BJ (cell line): ENCODE measurements around the gene TAF4. TPM values are rescaled to one million over a fixed set of nuclear protein-coding genes. Genes with fewer than 3 reads are reported as not detected.

Experiments
- CTCF ChIA-PET: fragments of 350-600 bp; formaldehyde crosslinking; extraction: SDS; loops from one replicate; lab custom pipeline; 2021; ENCODE audit warnings: antibody characterized with exemption, inconsistent platforms; lab: Yijun Ruan, JAX
- POLR2A ChIA-PET: fragments of 300-600 bp; sonication (Branson Sonifier 250); formaldehyde crosslinking; extraction: SDS; loops from one replicate; lab custom pipeline; 2021; ENCODE audit warnings: antibody characterized with exemption; lab: Charles Lee
- DNase-seq: peaks from one replicate; pipeline ENCODE4 v3.0.0-alpha.2; 2011; ENCODE audit warnings: low read depth
- H3K27me3 ChIP-seq: 2 replicates; pipeline ENCODE4 v1.6.0; 2011; ENCODE audit warnings: low read length; ENCODE audit not compliant: control insufficient read depth, insufficient read depth
- H3K36me3 ChIP-seq: 2 replicates; pipeline ENCODE4 v1.5.1; 2011; ENCODE audit warnings: low read length; ENCODE audit not compliant: control insufficient read depth, insufficient read depth
- H3K4me3 ChIP-seq: 2 replicates; pipeline ENCODE4 v1.5.1; 2011; ENCODE audit warnings: low read depth, mild to moderate bottlenecking, control low read depth, low read length
- CTCF ChIP-seq: IDR thresholded peaks from 2 replicates; pipeline ENCODE4 v1.5.1; 2011; ENCODE audit warnings: low read depth, mild to moderate bottlenecking, control low read depth, inconsistent platforms, low read length, moderate library complexity; ENCODE audit not compliant: insufficient read depth
- polyA plus RNA-seq: library from polyadenylated mRNA; depleted of rRNA; stranded (reverse); fragments of >200 nt; gene quantifications from 2 replicates; pipeline ENCODE4 v1.2.3, GENCODE V29; 2011; rRNA removed
- small RNA-seq: library from RNA; depleted of rRNA; stranded (forward); fragments of <200 nt; gene quantifications from one replicate; pipeline ENCODE3, GENCODE V24; 2012; ENCODE audit warnings: low replicate concordance, low read depth; ENCODE audit not compliant: insufficient read length

TAF4 gene
- polyA plus RNA-seq, 1 experiment, result 1.2 TPM

GRCh38 chr20:61924858-61925554 is 140.7 kb downstream of the TAF4 start:
- no peak for TF ChIP-seq CTCF
- Histone ChIP-seq H3K36me3 (no peaks in the 10 kb centered on the region), H3K4me3 (no peak overlapping the region), H3K27me3 (no peaks in the 10 kb centered on the region)
- ChIA-PET CTCF (no interaction called here), POLR2A (no interaction called here)
- DNase-seq, result no peak

Small RNA genes within 50 kb of the gene (small RNA-seq; reads per million reads assigned to genes)
- not detected for gene MIR3195

Other genes starting within 250 kb of the TAF4 start
- 23.5 and 48.2 TPM in 2 replicates for gene LSM14B, start 56.6 kb upstream of the TAF4 start, polyA plus RNA-seq
- 319 and 478 TPM in 2 replicates for gene PSMA7, start 77.5 kb upstream of the TAF4 start, polyA plus RNA-seq
- 5.4 and 6.7 TPM in 2 replicates for gene SS18L1, start 77.9 kb upstream of the TAF4 start, polyA plus RNA-seq
- gene MTG2, start 117.1 kb upstream of the TAF4 start, polyA plus RNA-seq, result 17.6 and 19.3 TPM in 2 replicates
- not detected in 2 replicates for gene HRH3, start 154.4 kb upstream of the TAF4 start, polyA plus RNA-seq
- 15.9 and 20.5 TPM in 2 replicates for gene OSBPL2, start 172.6 kb upstream of the TAF4 start, polyA plus RNA-seq
- 81.5 and 115 TPM in 2 replicates for gene ADRM1, start 237.1 kb upstream of the TAF4 start, polyA plus RNA-seq